H9 (cell line): ENCODE measurements around the gene SYNGAP1. TPM values are rescaled to one million over a fixed set of nuclear protein-coding genes. Genes with fewer than 3 reads are reported as not detected.

Experiments
- DNase-seq: peaks from one replicate; pipeline ENCODE4 v3.0.0-alpha.2; 2017
- H2AFZ ChIP-seq: one replicate; pipeline ENCODE4 v1.6.1; 2013; ENCODE audit warnings: mild to moderate bottlenecking, low read length, control low read depth, moderate library complexity
- H2AK5ac ChIP-seq: 2 replicates; pipeline ENCODE4 v1.6.1; 2013; ENCODE audit warnings: low read length, control low read depth, mixed read lengths; ENCODE audit not compliant: insufficient read length
- H2BK120ac ChIP-seq: one replicate; pipeline ENCODE4 v1.6.1; 2013; ENCODE audit warnings: low read depth, mild to moderate bottlenecking, low read length, control low read depth, inconsistent platforms; ENCODE audit not compliant: poor library complexity, severe bottlenecking
- H2BK12ac ChIP-seq: 2 replicates; pipeline ENCODE4 v1.6.1; 2013; ENCODE audit warnings: low read length, control low read depth, mixed read lengths, low read depth; ENCODE audit not compliant: insufficient read length
- H2BK15ac ChIP-seq: 2 replicates; pipeline ENCODE4 v1.6.1; 2013; ENCODE audit warnings: low read depth, low read length, control low read depth
- H2BK20ac ChIP-seq: one replicate; pipeline ENCODE4 v1.6.1; 2013; ENCODE audit warnings: low read depth, mild to moderate bottlenecking, low read length, control low read depth, inconsistent platforms; ENCODE audit not compliant: poor library complexity, severe bottlenecking
- H2BK5ac ChIP-seq: 2 replicates; pipeline ENCODE4 v1.6.1; 2013; ENCODE audit warnings: low read length, control low read depth, mixed read lengths; ENCODE audit not compliant: insufficient read length
- H3K14ac ChIP-seq: 2 replicates; pipeline ENCODE4 v1.6.1; 2013; ENCODE audit warnings: low read length, control low read depth; ENCODE audit not compliant: insufficient read depth
- H3K18ac ChIP-seq: 2 replicates; pipeline ENCODE4 v1.6.1; 2013; ENCODE audit warnings: low read depth, mild to moderate bottlenecking, mixed read lengths, low read length, control low read depth; ENCODE audit not compliant: insufficient read length
- H3K23ac ChIP-seq: 2 replicates; pipeline ENCODE4 v1.6.1; 2013; ENCODE audit warnings: low read length, control low read depth, mixed read lengths, low read depth; ENCODE audit not compliant: insufficient read length
- H3K23me2 ChIP-seq: 2 replicates; pipeline ENCODE4 v1.6.1; 2013; ENCODE audit warnings: low read depth, mild to moderate bottlenecking, mixed read lengths, low read length, control low read depth; ENCODE audit not compliant: insufficient read length, poor library complexity, severe bottlenecking
- H3K27ac ChIP-seq: 2 replicates; pipeline ENCODE4 v1.5.1; 2013; ENCODE audit warnings: low read length, control low read depth, mixed read lengths, low read depth; ENCODE audit not compliant: insufficient read length
- H3K27me3 ChIP-seq: 2 replicates; pipeline ENCODE4 v1.6.1; 2013; ENCODE audit warnings: low read length, control low read depth, inconsistent platforms; ENCODE audit not compliant: insufficient read depth
- H3K4ac ChIP-seq: 2 replicates; pipeline ENCODE4 v1.6.1; 2013; ENCODE audit warnings: low read depth, mild to moderate bottlenecking, control low read depth, inconsistent platforms, low read length, moderate library complexity
- H3K4me1 ChIP-seq: 2 replicates; pipeline ENCODE4 v1.6.1; 2013; ENCODE audit warnings: low read length, control low read depth, inconsistent platforms; ENCODE audit not compliant: insufficient read depth
- H3K4me2 ChIP-seq: 2 replicates; pipeline ENCODE4 v1.6.1; 2013; ENCODE audit warnings: low read length, control low read depth, mixed read lengths; ENCODE audit not compliant: insufficient read length, insufficient read depth
- H3K56ac ChIP-seq: 2 replicates; pipeline ENCODE4 v1.6.1; 2013; ENCODE audit warnings: low read depth, mild to moderate bottlenecking, mixed read lengths, low read length, control low read depth; ENCODE audit not compliant: insufficient read length
- H3K79me1 ChIP-seq: 2 replicates; pipeline ENCODE4 v1.6.1; 2013; ENCODE audit warnings: low read depth, mild to moderate bottlenecking, moderate library complexity, low read length, control low read depth, inconsistent platforms; ENCODE audit not compliant: insufficient read depth, poor library complexity, severe bottlenecking
- H3K79me2 ChIP-seq: 2 replicates; pipeline ENCODE4 v1.6.1; 2013; ENCODE audit warnings: low read length, control low read depth, inconsistent platforms; ENCODE audit not compliant: insufficient read depth
- H3K9ac ChIP-seq: 2 replicates; pipeline ENCODE4 v1.6.1; 2013; ENCODE audit warnings: low read length, control low read depth, mixed read lengths; ENCODE audit not compliant: insufficient read length; ENCODE audit errors: extremely low read depth
- H3K9me3 ChIP-seq: one replicate; pipeline ENCODE4 v1.6.1; 2013; ENCODE audit warnings: low read depth, low read length, inconsistent platforms; ENCODE audit not compliant: control insufficient read depth
- H3T11ph ChIP-seq: one replicate; pipeline ENCODE4 v1.6.1; 2013; ENCODE audit warnings: mild to moderate bottlenecking, low read length, control low read depth, inconsistent platforms
- H4K20me1 ChIP-seq: one replicate; pipeline ENCODE4 v1.6.1; 2013; ENCODE audit not compliant: control insufficient read depth, insufficient read length, insufficient read depth
- H4K5ac ChIP-seq: 2 replicates; pipeline ENCODE4 v1.6.1; 2013; ENCODE audit warnings: low read depth, mild to moderate bottlenecking, mixed read lengths, low read length, control low read depth; ENCODE audit not compliant: insufficient read length
- H4K8ac ChIP-seq: replicated peaks from 2 replicates; pipeline ENCODE4 v1.6.1; 2013; ENCODE audit warnings: low read length, control low read depth, mixed read lengths, low read depth; ENCODE audit not compliant: insufficient read length
- H4K91ac ChIP-seq: 2 replicates; pipeline ENCODE4 v1.6.1; 2013; ENCODE audit warnings: low read depth, mild to moderate bottlenecking, moderate library complexity, mixed read lengths, low read length, control low read depth; ENCODE audit not compliant: insufficient read length
- H3K27ac Mint-ChIP-seq, 3 experiments: 2 replicates in 2 of 3; 3 replicates in 1 of 3; pipeline ENCODE4 v1.8.0; 2020 to 2021; ENCODE audit warnings: mixed read lengths in 3 of 3, mild to moderate bottlenecking in 1 of 3, moderate library complexity in 1 of 3
- H3K27me3 Mint-ChIP-seq: 2 replicates; pipeline ENCODE4 v1.8.0; 2021; ENCODE audit warnings: low read depth, mild to moderate bottlenecking, moderate library complexity, mixed read lengths
- H3K36me3 Mint-ChIP-seq, 3 experiments: 2 replicates in 2 of 3; 3 replicates in 1 of 3; pipeline ENCODE4 v1.8.0; 2020 to 2021; ENCODE audit warnings: low read depth in 3 of 3, mixed read lengths in 3 of 3; ENCODE audit not compliant: insufficient read depth in 1 of 3
- H3K4me1 Mint-ChIP-seq, 2 experiments: 2 replicates each; pipeline ENCODE4 v1.8.0; 2020; ENCODE audit warnings: mixed read lengths in 2 of 2
- H3K4me3 Mint-ChIP-seq, 2 experiments: 2 replicates in 1 of 2; 3 replicates in 1 of 2; pipeline ENCODE4 v1.8.0; 2020 to 2021; ENCODE audit warnings: mild to moderate bottlenecking in 2 of 2, mixed read lengths in 2 of 2, moderate library complexity in 1 of 2
- H3K9me3 Mint-ChIP-seq, 2 experiments: 2 replicates in 1 of 2; 3 replicates in 1 of 2; pipeline ENCODE4 v1.8.0; 2020; ENCODE audit warnings: mild to moderate bottlenecking in 2 of 2, mixed read lengths in 2 of 2, moderate library complexity in 1 of 2
- WGBS: extraction: QIAGEN DNeasy Blood & Tissue Kit; methylation state at CpG from one replicate; pipeline ENCODE4 v1.1.7; 2013; ENCODE audit warnings: missing lambda C conversion rate, low lambda C conversion rate, mixed read lengths; ENCODE audit not compliant: insufficient read length; ENCODE audit errors: extremely low coverage; 5-methylcytosine and 5-hydroxymethylcytosine counted together
- total RNA-seq: library from RNA; stranded (reverse); gene quantifications from 2 replicates; pipeline ENCODE4 v1.2.1, GENCODE V29; 2021
- TF ChIP-seq, protein P1 (sequence below): fragments of 200-600 bp; sonication (generic); conservative IDR thresholded peaks from 3 replicates; pipeline ENCODE4 v1.8.0; 2021; ENCODE audit warnings: antibody characterized with exemption, mild to moderate bottlenecking

The SYNGAP1 gene
- total RNA-seq, 1 experiment from 2014 or later: 121 TPM

GRCh38 chr6:33426590-33427511 lies 7.0 kb downstream of the SYNGAP1 start:
- peak overlapping the region; percentile 81 to 87 for H3K4me3 Mint-ChIP-seq
- peak; percentile 33 for DNase-seq

More at GRCh38 chr6:33426590-33427511, 7.0 kb downstream of the SYNGAP1 start:
- Histone ChIP-seq H3K4me2 (peak overlapping the region; percentile 89), H4K20me1 (no peaks in the 10 kb centered on the region), H4K8ac (no peak overlapping the region), H2BK20ac (no peak overlapping the region), H3T11ph (no peak overlapping the region), H2AK5ac (no peak overlapping the region), H3K79me1 (peaks cover 3% of the 10 kb centered on the region), H4K5ac (no peak overlapping the region), H2AFZ (no peak overlapping the region), H2BK120ac (no peak overlapping the region), H3K56ac (no peak overlapping the region), H2BK15ac (no peak overlapping the region), H4K91ac (no peak overlapping the region), H3K4me1 (peaks cover 13% of the 10 kb centered on the region), H2BK12ac (no peak overlapping the region), H3K27me3 (no peaks in the 10 kb centered on the region), H3K18ac (no peak overlapping the region), H3K79me2 (peaks cover 10% of the 10 kb centered on the region; the same call in 1 of the 2 replicates), H3K23me2 (peaks cover 16% of the 10 kb centered on the region), H3K9me3 (no peaks in the 10 kb centered on the region), H3K23ac (no peak overlapping the region), H3K4ac (no peak overlapping the region), H2BK5ac (no peak overlapping the region), H3K14ac (no peak overlapping the region), H3K9ac (no peak overlapping the region), H3K27ac (no peak overlapping the region)
- H3K4me1 Mint-ChIP-seq: peaks cover 75 to 78% of the 10 kb centered on the region in 2 experiments
- WGBS: no CpG with 5 or more reads among the region's 12 CpGs
- H3K27ac Mint-ChIP-seq: peak overlapping the region in 2 of 3 experiments; percentile 68 to 87; a peak in 2 of 7 replicates
- TF ChIP-seq, protein P1, sequence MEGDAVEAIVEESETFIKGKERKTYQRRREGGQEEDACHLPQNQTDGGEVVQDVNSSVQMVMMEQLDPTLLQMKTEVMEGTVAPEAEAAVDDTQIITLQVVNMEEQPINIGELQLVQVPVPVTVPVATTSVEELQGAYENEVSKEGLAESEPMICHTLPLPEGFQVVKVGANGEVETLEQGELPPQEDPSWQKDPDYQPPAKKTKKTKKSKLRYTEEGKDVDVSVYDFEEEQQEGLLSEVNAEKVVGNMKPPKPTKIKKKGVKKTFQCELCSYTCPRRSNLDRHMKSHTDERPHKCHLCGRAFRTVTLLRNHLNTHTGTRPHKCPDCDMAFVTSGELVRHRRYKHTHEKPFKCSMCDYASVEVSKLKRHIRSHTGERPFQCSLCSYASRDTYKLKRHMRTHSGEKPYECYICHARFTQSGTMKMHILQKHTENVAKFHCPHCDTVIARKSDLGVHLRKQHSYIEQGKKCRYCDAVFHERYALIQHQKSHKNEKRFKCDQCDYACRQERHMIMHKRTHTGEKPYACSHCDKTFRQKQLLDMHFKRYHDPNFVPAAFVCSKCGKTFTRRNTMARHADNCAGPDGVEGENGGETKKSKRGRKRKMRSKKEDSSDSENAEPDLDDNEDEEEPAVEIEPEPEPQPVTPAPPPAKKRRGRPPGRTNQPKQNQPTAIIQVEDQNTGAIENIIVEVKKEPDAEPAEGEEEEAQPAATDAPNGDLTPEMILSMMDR: no peak
- no peaks in the 10 kb centered on the region; a peak in 1 of 5 replicates for H3K9me3 Mint-ChIP-seq
- no peaks in the 10 kb centered on the region for H3K27me3 Mint-ChIP-seq
- peaks cover 24 to 27% (median 26%) of the 10 kb centered on the region in 3 experiments for H3K36me3 Mint-ChIP-seq
